ENCODE results near the gene SHBG. TPM values are rescaled to one million over a fixed set of nuclear protein-coding genes. Genes with fewer than 3 reads are reported as not detected.
A peak's percentile ranks its signal among the peaks of the same experiment; 100 is the strongest.

The SHBG gene
- total and polyA plus RNA-seq, 2 of the 8 experiments (the other 6 are each of a cell fraction or from before 2014, with no cell fraction given), result 1.1 to 1.2 TPM

DNA sequence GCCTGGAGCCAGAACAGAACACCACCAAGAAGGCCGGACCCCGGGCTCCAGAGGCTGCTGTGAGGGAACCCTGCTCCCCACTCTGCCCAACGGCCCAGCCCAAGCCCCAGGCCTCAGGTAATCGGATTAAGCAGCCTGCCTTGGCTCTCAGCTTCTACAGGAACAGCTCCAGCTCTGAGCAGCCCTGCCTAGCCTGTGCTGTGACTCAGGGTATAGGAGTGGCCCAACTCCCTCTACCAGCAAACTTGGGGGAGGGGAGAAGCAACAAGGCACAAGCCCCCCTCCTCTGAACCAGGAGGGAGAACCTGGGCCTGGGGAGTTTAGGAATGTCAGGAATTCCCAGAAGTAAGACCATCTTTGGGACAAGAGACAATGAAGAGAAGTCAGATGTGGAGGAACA is 39.2 kb upstream of the SHBG start (continued):
- no peak for TF ChIP-seq CTCF (IDR thresholded peaks at IDR 0.05; ENCODE audit: control extremely low read depth in 1 of 3, insufficient read depth in 1 of 3, low read depth in 1 of 3, low read length in 3 of 3)
- TF ChIP-seq JUND (IDR thresholded peaks at IDR 0.05; ENCODE audit: low read length), result no peak
- TF ChIP-seq SIX5 (IDR thresholded peaks at IDR 0.05; ENCODE audit: low read depth, low read length), result no peak
- peak; percentile 59; the same call in 1 of the 2 replicates for TF ChIP-seq TBP (IDR thresholded peaks at IDR 0.05; ENCODE audit: low read depth, low read length)
- no peak for TF ChIP-seq GTF2F1 (IDR thresholded peaks at IDR 0.05; ENCODE audit: borderline replicate concordance, low read depth, low read length)
- TF ChIP-seq POLR2AphosphoS5 (IDR thresholded peaks at IDR 0.05; ENCODE audit: low read depth, low read length), result peak; percentile 60; the same call in 1 of the 2 replicates
- TF ChIP-seq PHF8 (conservative IDR thresholded peaks at IDR 0.05; ENCODE audit: low read depth, low read length), result no peak
- 0 out of 2 replicates have a peak, but pooled peaks have one; percentile 23 for TF ChIP-seq CHD2 (IDR thresholded peaks at IDR 0.05; ENCODE audit: low read length)
- no peak for TF ChIP-seq KDM4A (IDR thresholded peaks at IDR 0.05; ENCODE audit: low read depth, low read length, severe bottlenecking)
- TF ChIP-seq BACH1 (IDR thresholded peaks at IDR 0.05; ENCODE audit: low read length), result no peak
- TF ChIP-seq TEAD4 (IDR thresholded peaks at IDR 0.05; ENCODE audit: low read depth, low read length), result peak; percentile 81
- no peak for TF ChIP-seq FOSL1 (IDR thresholded peaks at IDR 0.05; ENCODE audit: insufficient read depth, low read depth, low read length)
- TF ChIP-seq ASH2L (IDR thresholded peaks at IDR 0.05; ENCODE audit: low read length), result no peak
- TF ChIP-seq HDAC2 (IDR thresholded peaks at IDR 0.05; ENCODE audit: borderline replicate concordance in 1 of 2, low read depth in 2 of 2, low read length in 2 of 2), result no peak
- TF ChIP-seq SP4 (IDR thresholded peaks at IDR 0.05; ENCODE audit: low read length), result no peak; the same call in 1 of the 2 replicates
- TF ChIP-seq TCF12 (IDR thresholded peaks at IDR 0.05; ENCODE audit: low read depth, low read length), result no peak
- TF ChIP-seq ZNF274 (IDR thresholded peaks at IDR 0.05; ENCODE audit: borderline replicate concordance, extremely low read depth, low read length), result no peak
- no peak for TF ChIP-seq USF2 (IDR thresholded peaks at IDR 0.05; ENCODE audit: low read length)
- TF ChIP-seq, protein P1, sequence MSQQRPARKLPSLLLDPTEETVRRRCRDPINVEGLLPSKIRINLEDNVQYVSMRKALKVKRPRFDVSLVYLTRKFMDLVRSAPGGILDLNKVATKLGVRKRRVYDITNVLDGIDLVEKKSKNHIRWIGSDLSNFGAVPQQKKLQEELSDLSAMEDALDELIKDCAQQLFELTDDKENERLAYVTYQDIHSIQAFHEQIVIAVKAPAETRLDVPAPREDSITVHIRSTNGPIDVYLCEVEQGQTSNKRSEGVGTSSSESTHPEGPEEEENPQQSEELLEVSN (IDR thresholded peaks at IDR 0.05), result no peak
- no peak for TF ChIP-seq TAF7 (optimal IDR thresholded peaks at IDR 0.05; ENCODE audit: borderline replicate concordance, low read depth, low read length)
